Body of pancreas (tissue), 4 donors: Measurements from ENCODE around the gene TMEM145. TPM values are rescaled to one million over a fixed set of nuclear protein-coding genes. Genes with fewer than 3 reads are reported as not detected.
A peak's percentile ranks its signal among the peaks of the same experiment; 100 is the strongest.

Experiments
- ATAC-seq: fragments of 150-250 bp; one replicate; pipeline ENCODE4 v1.9.1; 2016
- DNase-seq, 4 donors: peaks; one replicate each; pipeline ENCODE4 v3.0.0-alpha.2; 2019
- H3K27ac ChIP-seq, 4 donors: fragments of 200-600 bp; sonication (generic); 1 replicate in 3 of 4; 2 replicates in 1 of 4; pipeline versions ENCODE4 v1.5.1 to v1.6.1; 2016 to 2019; ENCODE audit warnings: mild to moderate bottlenecking in 1 of 4, mixed read lengths in 1 of 4, moderate library complexity in 1 of 4
- H3K27me3 ChIP-seq, 2 donors: fragments of 200-600 bp; sonication (generic); one replicate each; pipeline ENCODE4 v1.6.0; 2016; ENCODE audit warnings: mild to moderate bottlenecking in 1 of 2
- H3K36me3 ChIP-seq, 2 donors: fragments of 200-600 bp; sonication (generic); replicated peaks in 1 of 2; 2 replicates each; pipeline ENCODE4 v1.5.1; 2016; ENCODE audit warnings: low read depth in 2 of 2; ENCODE audit not compliant: insufficient read depth in 1 of 2
- H3K4me1 ChIP-seq: fragments of 200-600 bp; sonication (generic); one replicate; pipeline ENCODE4 v1.6.0; 2016
- H3K4me3 ChIP-seq, 2 donors: fragments of 200-600 bp; sonication (generic); 1 replicate in 1 of 2; 2 replicates in 1 of 2; pipeline ENCODE4 v1.5.1; 2016 to 2019
- H3K9me3 ChIP-seq, 3 donors: fragments of 200-600 bp; sonication (generic); 1 replicate in 2 of 3; 2 replicates in 1 of 3; pipeline ENCODE4 v1.5.1; 2016
- POLR2A ChIP-seq, 3 donors: fragments of 450-650 bp; IDR thresholded peaks; one replicate each; pipeline ENCODE4 v1.6.1; 2016; ENCODE audit warnings: antibody characterized with exemption in 3 of 3, mild to moderate bottlenecking in 2 of 3
- WGBS, 2 donors: methylation state at CpG; one replicate each; pipeline ENCODE4 v1.1.5; 2017; 5-methylcytosine and 5-hydroxymethylcytosine counted together
- intact Hi-C: fragments of 100-400 bp; cut with DNase I; formaldehyde crosslinking; loops from one replicate; pipeline ENCODE4 v1.15.1; 2023
- total RNA-seq, 2 donors: library from RNA; depleted of rRNA; stranded (reverse); fragments of >200 nt; gene quantifications; one replicate each; pipeline ENCODE4 v1.1.0, GENCODE V29; 2016
- TF ChIP-seq, protein P1 (sequence below), 7 experiments: fragments of 450-650 bp in 4 of 7; fragments of 200-600 bp in 3 of 7; sonication (generic) in 3 of 7; IDR thresholded peaks; one replicate each; pipeline ENCODE4 v1.5.1; 2016 to 2019; ENCODE audit warnings: antibody characterized with exemption in 7 of 7

Gene TMEM145
- total RNA-seq, 2 donors from 2014 or later, result not detected

DNA sequence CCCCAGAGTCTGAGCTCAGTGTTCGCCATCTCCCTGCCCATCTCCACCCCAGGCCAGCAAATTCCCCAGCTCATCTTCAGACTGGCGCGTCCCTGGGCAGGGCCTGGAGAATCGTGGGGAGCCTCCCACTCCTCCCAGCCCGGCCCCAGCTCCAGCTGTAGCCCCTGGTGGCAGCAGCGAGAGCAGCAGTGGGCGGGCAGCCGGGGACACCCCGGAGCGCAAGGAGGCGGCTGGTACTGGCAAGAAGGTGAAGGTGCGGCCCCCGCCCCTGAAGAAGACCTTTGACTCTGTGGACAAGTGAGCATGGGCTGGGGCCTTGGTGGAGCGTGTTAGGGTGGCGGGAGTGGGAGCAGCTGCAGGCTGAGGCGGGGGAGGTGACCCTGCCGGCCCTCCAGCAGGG lies 19.6 kb upstream of the TMEM145 start:
- H3K9me3 ChIP-seq, result no peaks in the 10 kb centered on the region
- no peaks in the 10 kb centered on the region for H3K4me1 ChIP-seq
- no peak for ATAC-seq
- WGBS, 2 donors, result 81 to 86% methylated on average over 5 to 13 of the region's 17 CpGs
- H3K27ac ChIP-seq, result no peak overlapping the region
- intact Hi-C loops, result loop anchor here (5.0 kb wide), 1 partner anchor 46 kb away; no protein-coding TSS in a partner anchor
- no peak overlapping the region for H3K4me3 ChIP-seq
- TF ChIP-seq POLR2A (IDR thresholded peaks at IDR 0.05), result no peak
- TF ChIP-seq, protein P1, sequence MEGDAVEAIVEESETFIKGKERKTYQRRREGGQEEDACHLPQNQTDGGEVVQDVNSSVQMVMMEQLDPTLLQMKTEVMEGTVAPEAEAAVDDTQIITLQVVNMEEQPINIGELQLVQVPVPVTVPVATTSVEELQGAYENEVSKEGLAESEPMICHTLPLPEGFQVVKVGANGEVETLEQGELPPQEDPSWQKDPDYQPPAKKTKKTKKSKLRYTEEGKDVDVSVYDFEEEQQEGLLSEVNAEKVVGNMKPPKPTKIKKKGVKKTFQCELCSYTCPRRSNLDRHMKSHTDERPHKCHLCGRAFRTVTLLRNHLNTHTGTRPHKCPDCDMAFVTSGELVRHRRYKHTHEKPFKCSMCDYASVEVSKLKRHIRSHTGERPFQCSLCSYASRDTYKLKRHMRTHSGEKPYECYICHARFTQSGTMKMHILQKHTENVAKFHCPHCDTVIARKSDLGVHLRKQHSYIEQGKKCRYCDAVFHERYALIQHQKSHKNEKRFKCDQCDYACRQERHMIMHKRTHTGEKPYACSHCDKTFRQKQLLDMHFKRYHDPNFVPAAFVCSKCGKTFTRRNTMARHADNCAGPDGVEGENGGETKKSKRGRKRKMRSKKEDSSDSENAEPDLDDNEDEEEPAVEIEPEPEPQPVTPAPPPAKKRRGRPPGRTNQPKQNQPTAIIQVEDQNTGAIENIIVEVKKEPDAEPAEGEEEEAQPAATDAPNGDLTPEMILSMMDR (IDR thresholded peaks at IDR 0.05), result no peak
- peaks cover 17 to 24% of the 10 kb centered on the region in 2 donors for H3K36me3 ChIP-seq
- DNase-seq, result no peak
- no peaks in the 10 kb centered on the region for H3K27me3 ChIP-seq

DNA sequence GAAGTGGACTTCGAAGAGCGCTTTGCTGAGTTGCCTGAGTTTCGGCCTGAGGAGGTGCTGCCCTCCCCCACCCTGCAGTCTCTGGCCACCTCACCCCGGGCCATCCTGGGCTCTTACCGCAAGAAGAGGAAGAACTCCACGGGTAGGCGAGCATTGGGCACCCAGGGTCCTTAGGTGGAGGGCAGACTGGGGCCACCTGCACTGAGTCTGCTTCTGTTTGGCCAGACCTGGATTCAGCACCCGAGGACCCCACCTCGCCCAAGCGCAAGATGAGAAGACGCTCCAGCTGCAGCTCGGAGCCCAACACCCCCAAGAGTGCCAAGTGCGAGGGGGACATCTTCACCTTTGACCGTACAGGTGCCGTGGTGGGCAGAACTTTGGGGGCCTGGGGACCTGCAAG lies 19.2 kb upstream of the TMEM145 start:
- intact Hi-C loops, result loop anchor here (5.0 kb wide), 1 partner anchor 47 kb away; no protein-coding TSS in a partner anchor
- Histone ChIP-seq H3K27me3 (no peaks in the 10 kb centered on the region), H3K36me3 (peaks cover 14 to 24% of the 10 kb centered on the region in 2 donors), H3K4me3 (no peak overlapping the region), H3K9me3 (no peaks in the 10 kb centered on the region), H3K27ac (no peak overlapping the region), H3K4me1 (no peaks in the 10 kb centered on the region)
- ATAC-seq (no peak), DNase-seq (peak in 1 of 4 donors; percentile 14)
- 89 to 100% methylated on average over 7 to 15 of the region's 15 CpGs for WGBS, 2 donors
- no peak for TF ChIP-seq POLR2A (IDR thresholded peaks at IDR 0.05)
- TF ChIP-seq, protein P1 (IDR thresholded peaks at IDR 0.05), result no peak

DNA sequence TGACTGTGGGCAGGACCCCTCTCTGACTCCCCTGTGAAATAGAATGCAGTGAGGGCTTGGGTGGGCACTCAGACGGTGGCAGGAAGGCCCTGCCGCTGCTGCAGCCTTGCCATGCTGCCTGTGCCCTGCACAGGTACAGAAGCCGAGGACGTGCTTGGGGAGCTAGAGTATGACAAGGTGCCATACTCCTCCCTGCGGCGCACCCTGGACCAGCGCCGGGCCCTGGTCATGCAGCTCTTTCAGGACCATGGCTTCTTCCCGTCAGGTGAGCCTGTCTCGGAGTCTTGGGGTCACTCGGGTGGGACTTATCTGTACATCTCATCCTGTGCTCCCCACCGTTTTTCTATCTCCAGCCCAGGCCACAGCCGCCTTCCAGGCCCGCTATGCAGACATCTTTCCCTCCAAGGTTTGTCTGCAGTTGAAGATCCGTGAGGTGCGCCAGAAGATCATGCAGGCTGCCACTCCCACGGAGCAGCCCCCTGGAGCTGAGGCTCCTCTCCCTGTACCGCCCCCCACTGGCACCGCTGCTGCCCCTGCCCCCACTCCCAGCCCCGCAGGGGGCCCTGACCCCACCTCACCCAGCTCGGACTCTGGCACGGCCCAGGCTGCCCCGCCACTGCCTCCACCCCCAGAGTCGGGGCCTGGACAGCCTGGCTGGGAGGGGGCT lies 18.5 kb upstream of the TMEM145 start:
- no peak overlapping the region for H3K4me3 ChIP-seq
- 84 to 86% methylated on average over 13 to 20 of the region's 24 CpGs for WGBS, 2 donors
- peak in 1 of 4 donors; percentile 11 for DNase-seq
- H3K9me3 ChIP-seq, result no peaks in the 10 kb centered on the region
- no peaks in the 10 kb centered on the region for H3K4me1 ChIP-seq
- no peaks in the 10 kb centered on the region for H3K27me3 ChIP-seq
- intact Hi-C loops, result loop anchor here (5.0 kb wide), 1 partner anchor 47 kb away; no protein-coding TSS in a partner anchor
- ATAC-seq, result no peak
- TF ChIP-seq POLR2A (IDR thresholded peaks at IDR 0.05), result no peak
- TF ChIP-seq, protein P1 (IDR thresholded peaks at IDR 0.05), result no peak
- H3K27ac ChIP-seq, result no peak overlapping the region
- H3K36me3 ChIP-seq, result peaks cover 7 to 18% of the 10 kb centered on the region in 2 donors

DNA sequence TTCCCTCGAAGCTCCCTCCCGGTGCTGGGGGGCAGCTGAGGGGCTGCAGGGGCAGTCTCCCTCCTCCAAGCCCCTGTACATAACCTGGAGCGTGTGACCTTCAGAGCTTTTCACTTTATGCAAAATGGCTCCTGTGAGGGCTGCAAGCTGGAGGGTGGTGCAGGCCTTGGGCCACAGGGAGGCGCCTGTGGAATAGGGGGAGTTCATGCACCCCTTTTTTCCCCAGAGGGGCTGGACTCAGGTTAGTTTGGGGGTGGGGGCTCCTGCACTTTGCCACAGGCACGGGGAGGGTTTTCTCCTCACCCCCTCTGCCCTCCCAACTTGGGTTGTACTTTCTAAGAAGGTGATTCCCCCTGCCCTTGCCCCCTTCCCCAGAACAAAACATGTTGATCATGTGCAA lies 17.8 kb upstream of the TMEM145 start:
- intact Hi-C loops, result no loop called here
- no peak for DNase-seq
- TF ChIP-seq, protein P1 (IDR thresholded peaks at IDR 0.05), result no peak
- no peak for TF ChIP-seq POLR2A (IDR thresholded peaks at IDR 0.05)
- Histone ChIP-seq H3K36me3 (peaks cover 4 to 14% of the 10 kb centered on the region in 2 donors), H3K27me3 (no peaks in the 10 kb centered on the region), H3K27ac (no peak overlapping the region), H3K9me3 (no peaks in the 10 kb centered on the region), H3K4me3 (no peak overlapping the region), H3K4me1 (no peaks in the 10 kb centered on the region)
- ATAC-seq, result no peak
- 62% methylated on average over 5 of the region's 5 CpGs; no CpG with 5 or more reads in 1 of the 2 donors for WGBS, 2 donors
